ENCODE measurements around the gene NAALADL2.

The NAALADL2 gene

DNA sequence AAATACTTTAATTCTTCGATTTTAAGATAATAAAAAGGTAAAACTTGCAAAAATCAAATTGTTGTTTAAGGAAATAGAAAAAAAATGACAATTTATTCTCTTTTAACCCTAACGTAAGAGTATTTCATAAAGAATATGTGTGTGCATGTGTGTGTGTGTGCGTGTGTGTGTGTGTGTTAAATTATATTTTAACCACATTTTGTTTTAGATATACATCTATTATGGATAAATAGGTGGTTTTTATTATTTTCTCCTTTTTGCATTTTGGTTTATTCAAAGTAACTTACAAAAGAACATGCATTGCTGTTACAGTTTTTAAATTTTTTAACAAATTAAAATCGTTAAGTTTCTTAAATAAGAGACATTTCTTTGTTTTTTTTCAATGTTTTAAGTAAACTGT is 414.4 kb downstream of the NAALADL2 start:
- no peak for DNase-seq

DNA sequence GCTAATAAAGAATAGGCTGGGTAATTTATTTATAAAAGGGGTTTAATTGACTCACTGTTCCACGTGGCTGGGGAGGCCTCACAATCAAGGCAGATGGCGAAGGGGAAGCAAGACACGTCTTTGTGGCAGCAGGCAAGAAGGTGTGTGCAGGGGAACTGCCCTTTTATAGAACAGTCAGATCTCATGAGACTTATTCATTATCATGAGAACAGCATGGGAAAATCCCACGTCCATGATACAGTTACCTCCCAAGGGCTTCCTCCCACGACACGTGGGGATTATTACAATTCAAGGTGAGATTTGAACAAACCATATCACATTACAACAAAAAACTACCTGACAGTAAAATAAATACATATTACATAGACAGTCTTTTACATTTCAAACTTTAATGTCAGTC is 414.9 kb downstream of the NAALADL2 start:
- no peak for DNase-seq

- DNase-seq, result no peak
These were observed 415.5 kb downstream of the NAALADL2 start for GRCh38 chr3:175274474-175275218.

- DNase-seq, result no peak
These were observed 419.5 kb downstream of the NAALADL2 start for GRCh38 chr3:175278680-175279079.

- DNase-seq, result no peak
These were observed 420.3 kb downstream of the NAALADL2 start for GRCh38 chr3:175279457-175279856.

- no peak for DNase-seq
These were observed 420.8 kb downstream of the NAALADL2 start for GRCh38 chr3:175279911-175280310.

GRCh38 chr3:175287361-175287963 is 428.3 kb downstream of the NAALADL2 start:
- DNase-seq, result no peak

- DNase-seq, result no peak
These were observed 429.5 kb downstream of the NAALADL2 start for GRCh38 chr3:175288621-175289020.

- no peak for DNase-seq
These were observed 435.7 kb downstream of the NAALADL2 start for GRCh38 chr3:175294793-175295192.

- DNase-seq, result no peak
These were observed 436.4 kb downstream of the NAALADL2 start for GRCh38 chr3:175295248-175296130.

- DNase-seq, result no peak
These were observed 438.1 kb downstream of the NAALADL2 start for GRCh38 chr3:175297216-175297615.

DNA sequence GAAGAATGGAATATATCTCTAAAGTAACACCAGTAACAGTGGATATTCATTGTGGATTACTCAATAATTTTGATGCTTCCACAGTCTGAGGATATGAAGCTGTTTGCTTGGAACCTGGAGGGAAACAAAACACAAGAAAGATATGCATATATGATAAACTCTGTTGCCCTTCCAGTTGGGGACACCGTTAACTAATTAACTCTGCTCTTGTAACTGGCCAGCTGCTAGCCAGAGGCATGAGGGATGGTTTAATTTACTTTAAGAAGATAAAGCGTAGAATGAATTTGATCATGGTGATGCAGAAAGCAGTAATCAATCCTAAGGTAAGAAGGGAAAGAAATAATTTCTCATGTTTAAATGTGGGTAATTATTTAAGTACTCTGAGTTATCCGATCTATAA is 442.6 kb downstream of the NAALADL2 start:
- no peak for DNase-seq

DNA sequence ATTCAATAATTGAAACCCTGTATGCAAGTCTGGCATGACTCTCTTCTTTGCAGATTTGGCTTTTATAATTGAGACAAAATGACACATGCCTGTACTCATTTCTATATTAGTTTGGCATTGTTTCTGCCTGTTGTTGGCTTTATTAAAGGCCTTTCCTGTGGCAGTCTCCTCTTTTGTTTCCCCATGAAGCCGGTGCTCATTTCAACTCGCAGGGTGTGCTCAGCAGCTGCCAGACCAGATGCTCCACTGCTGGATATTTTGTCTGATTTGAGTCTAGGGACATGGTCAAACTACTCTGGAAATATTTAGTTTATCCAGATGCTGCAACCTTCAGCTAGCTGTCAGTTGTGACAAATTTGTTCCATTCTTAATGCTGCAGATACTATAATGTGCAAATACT is 445.3 kb downstream of the NAALADL2 start:
- no peak for DNase-seq

- no peak for DNase-seq
These were observed 448.5 kb downstream of the NAALADL2 start for GRCh38 chr3:175307642-175308041.

- no peak for DNase-seq
These were observed 449.0 kb downstream of the NAALADL2 start for GRCh38 chr3:175308097-175308496.

DNA sequence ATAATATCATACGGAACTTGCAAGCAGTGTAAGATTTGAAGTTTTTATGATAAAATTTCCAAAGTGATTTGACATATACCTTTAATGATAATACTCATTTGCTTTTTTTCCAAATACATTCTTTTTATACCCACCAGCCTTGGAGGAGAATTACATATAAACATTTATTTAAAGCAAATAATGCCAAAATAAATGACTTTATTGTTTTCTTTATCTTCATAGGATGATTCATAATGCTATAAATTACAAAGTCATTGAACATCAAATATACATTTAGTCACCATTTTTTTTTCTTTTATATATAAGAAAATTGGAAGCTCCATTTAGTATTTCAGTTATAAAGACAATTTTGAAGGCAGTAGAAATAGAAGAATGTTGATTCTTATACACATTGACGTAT is 450.9 kb downstream of the NAALADL2 start:
- DNase-seq, result no peak

DNA sequence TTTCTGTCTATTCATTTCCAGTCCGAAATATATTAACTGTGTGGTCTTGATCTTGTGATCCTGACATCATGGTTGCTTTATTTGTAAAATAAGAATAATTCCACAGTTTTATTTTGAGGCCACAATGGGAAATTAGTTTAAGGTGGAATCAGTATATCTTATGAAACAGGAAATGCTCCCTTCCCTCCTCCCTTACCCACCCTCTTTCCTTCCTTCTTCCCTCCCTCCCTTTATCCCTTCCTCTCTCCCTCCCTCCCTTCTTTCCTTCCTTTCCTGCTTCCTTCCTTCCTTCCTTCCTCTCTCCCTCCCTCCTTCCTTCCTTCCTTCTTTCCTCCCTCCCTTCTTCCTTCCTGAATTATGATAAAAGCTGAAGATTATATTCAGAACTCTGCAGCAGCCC is 452.3 kb downstream of the NAALADL2 start:
- DNase-seq, result no peak

DNA sequence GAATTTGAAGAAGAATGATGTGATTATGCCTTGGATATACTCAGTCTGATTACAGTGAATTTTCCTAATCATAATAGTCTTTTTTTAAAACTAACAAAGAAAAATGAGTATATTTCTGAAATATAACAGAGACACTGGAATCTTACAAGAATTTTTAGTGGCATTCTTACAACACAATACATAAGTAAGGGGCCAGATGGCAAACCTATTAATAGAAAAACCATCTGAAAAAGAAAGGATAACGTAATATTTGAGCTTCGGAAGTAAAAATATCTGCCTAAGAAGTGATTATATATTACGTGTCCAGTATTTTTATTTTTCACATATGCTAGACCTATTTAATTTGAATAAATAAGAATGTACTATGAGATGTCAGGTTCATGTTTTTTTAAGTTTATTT is 452.8 kb downstream of the NAALADL2 start:
- DNase-seq, result no peak

- no peak for DNase-seq
These were observed 453.7 kb downstream of the NAALADL2 start for GRCh38 chr3:175312791-175313190.

GRCh38 chr3:175316799-175317198 is 457.7 kb downstream of the NAALADL2 start:
- DNase-seq, result no peak

GRCh38 chr3:175325440-175325839 is 466.3 kb downstream of the NAALADL2 start:
- no peak for DNase-seq

DNA sequence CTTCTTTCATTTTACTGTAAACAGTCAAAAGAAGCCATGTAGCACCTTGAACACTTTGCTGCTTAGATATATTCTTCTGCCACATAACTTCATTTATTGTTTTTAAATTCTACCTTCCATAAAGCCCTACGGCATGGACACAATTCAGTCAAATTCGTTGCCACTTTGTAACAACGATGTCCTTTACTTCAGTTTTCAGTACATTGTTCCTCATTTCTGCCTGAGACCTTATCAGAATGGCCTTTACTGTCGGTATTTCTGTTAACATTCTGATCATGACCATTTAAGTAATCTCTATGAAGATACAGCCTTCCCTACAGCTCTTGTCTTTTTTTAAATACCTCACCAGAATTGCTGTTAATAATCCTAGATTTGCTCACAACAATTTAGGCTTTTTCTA is 466.9 kb downstream of the NAALADL2 start:
- DNase-seq, result no peak

- no peak for DNase-seq
These were observed 470.2 kb downstream of the NAALADL2 start for GRCh38 chr3:175329373-175329772.

DNA sequence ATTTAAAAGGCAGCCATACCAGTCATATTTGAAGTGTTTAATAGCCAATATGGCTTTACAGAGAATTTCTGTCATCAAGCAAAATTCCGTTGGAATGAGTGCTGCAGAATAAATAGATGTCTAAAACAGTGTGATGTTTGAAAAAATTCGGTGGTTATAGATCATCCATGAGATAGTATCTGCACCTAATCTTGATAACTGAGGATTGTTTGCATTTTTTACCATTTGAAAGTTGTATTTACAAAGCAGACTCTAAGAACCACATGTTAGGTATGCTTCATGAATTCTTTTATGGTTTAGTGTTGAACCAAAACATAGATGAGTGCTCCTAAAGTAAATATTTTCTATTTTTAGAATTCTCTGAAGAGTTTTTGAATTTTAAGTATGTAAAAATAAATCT is 476.1 kb downstream of the NAALADL2 start:
- no peak for DNase-seq

Data from islet precursor cell (in vitro differentiated cells).